SK-N-SH (cell line): ENCODE measurements around the gene TMPRSS6.

Experiments used
- EP300 ChIP-seq, 2 experiments: IDR thresholded peaks; 2 replicates each; pipeline versions ENCODE4 v1.4.0 to v1.6.1; 2012; ENCODE audit warnings: borderline replicate concordance in 1 of 2, low read depth in 1 of 2, low read length in 1 of 2
- TF ChIP-seq, protein P1 (sequence below): fragments of 200-600 bp; sonication (generic); IDR thresholded peaks from 2 replicates; pipeline ENCODE4 v1.6.1; 2017; ENCODE audit warnings: antibody characterized with exemption, mild to moderate bottlenecking, moderate library complexity

DNA sequence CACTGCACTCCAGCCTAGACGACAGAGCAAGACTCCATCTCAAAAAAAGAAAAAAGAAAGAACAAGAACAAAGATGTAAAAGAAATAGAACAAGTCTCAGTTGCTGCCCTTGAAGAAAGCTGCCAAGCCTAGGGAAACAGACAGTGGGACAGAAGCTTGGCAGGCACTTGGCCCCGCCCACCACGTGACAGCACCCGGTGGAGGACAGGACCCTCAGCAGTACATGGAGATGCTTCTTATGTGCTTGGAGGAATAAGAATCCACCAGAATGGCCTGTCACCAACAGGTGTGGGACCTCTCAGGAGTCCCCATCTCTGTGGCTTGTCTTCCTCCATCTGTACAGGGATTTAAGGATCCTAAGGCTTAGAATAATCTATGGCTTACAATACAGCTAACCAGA, 7.6 kb upstream of the TMPRSS6 start:
- TF ChIP-seq, protein P1, sequence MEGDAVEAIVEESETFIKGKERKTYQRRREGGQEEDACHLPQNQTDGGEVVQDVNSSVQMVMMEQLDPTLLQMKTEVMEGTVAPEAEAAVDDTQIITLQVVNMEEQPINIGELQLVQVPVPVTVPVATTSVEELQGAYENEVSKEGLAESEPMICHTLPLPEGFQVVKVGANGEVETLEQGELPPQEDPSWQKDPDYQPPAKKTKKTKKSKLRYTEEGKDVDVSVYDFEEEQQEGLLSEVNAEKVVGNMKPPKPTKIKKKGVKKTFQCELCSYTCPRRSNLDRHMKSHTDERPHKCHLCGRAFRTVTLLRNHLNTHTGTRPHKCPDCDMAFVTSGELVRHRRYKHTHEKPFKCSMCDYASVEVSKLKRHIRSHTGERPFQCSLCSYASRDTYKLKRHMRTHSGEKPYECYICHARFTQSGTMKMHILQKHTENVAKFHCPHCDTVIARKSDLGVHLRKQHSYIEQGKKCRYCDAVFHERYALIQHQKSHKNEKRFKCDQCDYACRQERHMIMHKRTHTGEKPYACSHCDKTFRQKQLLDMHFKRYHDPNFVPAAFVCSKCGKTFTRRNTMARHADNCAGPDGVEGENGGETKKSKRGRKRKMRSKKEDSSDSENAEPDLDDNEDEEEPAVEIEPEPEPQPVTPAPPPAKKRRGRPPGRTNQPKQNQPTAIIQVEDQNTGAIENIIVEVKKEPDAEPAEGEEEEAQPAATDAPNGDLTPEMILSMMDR, result no peak
- TF ChIP-seq EP300 (IDR thresholded peaks at IDR 0.05; ENCODE audit: borderline replicate concordance in 1 of 2, low read depth in 1 of 2, low read length in 1 of 2), result no peak
